ENCODE results near the gene NOD1. TPM values are rescaled to one million over a fixed set of nuclear protein-coding genes. Genes with fewer than 3 reads are reported as not detected.

Gene NOD1, protein sequence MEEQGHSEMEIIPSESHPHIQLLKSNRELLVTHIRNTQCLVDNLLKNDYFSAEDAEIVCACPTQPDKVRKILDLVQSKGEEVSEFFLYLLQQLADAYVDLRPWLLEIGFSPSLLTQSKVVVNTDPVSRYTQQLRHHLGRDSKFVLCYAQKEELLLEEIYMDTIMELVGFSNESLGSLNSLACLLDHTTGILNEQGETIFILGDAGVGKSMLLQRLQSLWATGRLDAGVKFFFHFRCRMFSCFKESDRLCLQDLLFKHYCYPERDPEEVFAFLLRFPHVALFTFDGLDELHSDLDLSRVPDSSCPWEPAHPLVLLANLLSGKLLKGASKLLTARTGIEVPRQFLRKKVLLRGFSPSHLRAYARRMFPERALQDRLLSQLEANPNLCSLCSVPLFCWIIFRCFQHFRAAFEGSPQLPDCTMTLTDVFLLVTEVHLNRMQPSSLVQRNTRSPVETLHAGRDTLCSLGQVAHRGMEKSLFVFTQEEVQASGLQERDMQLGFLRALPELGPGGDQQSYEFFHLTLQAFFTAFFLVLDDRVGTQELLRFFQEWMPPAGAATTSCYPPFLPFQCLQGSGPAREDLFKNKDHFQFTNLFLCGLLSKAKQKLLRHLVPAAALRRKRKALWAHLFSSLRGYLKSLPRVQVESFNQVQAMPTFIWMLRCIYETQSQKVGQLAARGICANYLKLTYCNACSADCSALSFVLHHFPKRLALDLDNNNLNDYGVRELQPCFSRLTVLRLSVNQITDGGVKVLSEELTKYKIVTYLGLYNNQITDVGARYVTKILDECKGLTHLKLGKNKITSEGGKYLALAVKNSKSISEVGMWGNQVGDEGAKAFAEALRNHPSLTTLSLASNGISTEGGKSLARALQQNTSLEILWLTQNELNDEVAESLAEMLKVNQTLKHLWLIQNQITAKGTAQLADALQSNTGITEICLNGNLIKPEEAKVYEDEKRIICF
- 6.2 and 7.8 TPM in 2 replicates for total RNA-seq (2014; rRNA removed; shearing (Covaris generic))

DNA sequence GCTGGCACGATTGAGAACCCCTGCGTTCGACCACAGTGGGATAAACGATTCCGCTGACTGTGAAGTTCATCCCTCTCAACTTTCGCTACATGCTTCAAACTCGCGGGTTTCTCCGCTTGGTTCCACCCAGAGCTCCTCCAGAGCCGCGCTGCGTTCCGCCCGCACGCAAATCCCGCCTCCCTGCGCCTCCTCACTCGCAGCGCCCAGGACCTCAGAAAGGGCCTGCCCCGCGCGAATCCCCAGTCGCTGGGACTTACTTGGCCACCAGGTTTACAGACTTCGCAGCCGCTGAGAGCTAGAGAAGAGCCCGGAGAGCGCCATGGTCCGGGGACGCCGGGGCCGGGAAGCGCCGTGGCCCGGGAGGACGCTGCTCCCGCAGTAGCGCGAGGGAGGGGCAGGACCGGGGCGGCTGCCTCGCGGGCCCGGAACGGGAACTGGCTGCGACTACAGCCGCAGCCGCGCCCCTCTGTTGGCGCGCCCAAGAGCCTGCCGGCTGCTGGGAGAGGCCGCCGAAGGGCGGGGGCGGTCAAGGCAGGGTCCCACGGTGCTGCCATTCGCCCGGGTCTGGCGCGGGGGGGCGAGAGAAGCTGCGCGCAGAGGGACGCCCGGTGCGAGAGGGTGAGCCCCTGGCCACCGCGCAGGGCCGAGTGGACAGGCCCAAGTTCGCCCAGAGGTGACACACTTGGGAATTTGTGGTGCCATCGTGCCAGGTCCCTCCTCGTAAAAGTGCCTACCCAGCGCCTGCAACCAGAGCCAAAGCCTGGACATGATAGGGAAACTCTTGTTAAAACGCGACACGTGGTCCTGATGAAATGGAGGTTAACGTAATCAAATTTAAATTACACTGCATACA is at the start of gene NOD1:
Gene NOD1 (minus strand): TSS at position 436 of the 853 bp plus-strand sequence. CDS start 21,863 bp downstream, outside the sequence.

DNA sequence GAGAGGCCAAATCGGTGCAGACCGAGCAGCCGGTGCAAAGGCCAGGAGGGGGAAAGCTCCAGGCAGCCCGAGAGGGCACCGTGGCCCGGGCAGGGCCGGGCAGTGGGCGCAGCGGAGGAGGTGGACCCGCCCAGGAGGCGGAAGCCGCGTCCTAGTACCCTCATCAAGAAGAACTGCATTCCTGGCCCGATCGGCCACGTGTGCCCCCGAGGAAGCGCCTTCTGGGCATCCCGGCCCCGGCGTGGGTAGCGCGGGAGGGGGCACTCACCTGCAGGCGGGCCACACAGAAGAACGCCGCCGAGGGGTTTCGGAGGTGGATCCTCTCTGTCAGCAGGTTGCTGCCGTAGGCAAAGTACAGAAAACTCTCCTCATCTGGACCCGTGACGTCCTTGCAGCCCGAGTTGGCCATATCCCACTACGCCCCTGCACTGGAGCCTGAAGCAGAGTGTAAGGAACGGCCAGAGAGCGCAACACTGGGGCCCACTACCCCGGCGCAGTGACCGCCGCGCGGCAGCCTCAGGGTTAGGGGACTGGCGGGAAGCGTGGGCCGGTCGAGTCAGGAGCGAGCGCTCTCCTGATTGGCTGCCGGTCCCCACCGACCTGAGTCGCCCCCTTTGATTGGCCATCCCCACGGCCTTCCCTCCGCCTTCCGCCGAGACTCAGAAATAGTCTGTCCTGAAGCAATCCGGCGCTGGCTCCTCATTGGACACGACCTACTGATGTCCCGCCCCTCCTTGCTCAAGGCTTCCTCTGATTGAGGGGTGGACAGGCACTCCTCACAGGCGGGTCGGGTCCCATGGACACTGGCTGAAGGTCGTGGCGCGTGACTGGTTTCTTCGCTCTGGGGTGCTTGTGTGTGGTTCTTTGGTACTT is 26.0 kb upstream of the NOD1 start, which contains the start of gene GGCT:
Gene GGCT (minus strand): TSS at position 529 of the 873 bp plus-strand sequence. CDS start 120 bp downstream, at position 409.

Other genes starting within 250 kb of the NOD1 start
- 7.0 and 12.3 TPM in 2 replicates for gene ZNRF2, start 194.2 kb downstream of the NOD1 start, total RNA-seq (2014; rRNA removed; shearing (Covaris generic))
- 82.4 and 86.3 TPM in 2 replicates for gene GGCT, start 26.0 kb upstream of the NOD1 start, total RNA-seq (2014; rRNA removed; shearing (Covaris generic))
- 238 and 330 TPM in 2 replicates for gene GARS1, start 116.1 kb upstream of the NOD1 start, total RNA-seq (2014; rRNA removed; shearing (Covaris generic))
- gene CRHR2, start 203.7 kb upstream of the NOD1 start, total RNA-seq (2014; rRNA removed; shearing (Covaris generic)), result not detected in 2 replicates

Data from A375 (cell line).